LNCaP clone FGC (cell line): Measurements from ENCODE around the gene GFRA1.

ENCODE experiments used
- DNase-seq: peaks from one replicate; pipeline ENCODE4 v3.0.0-alpha.2; 2011; ENCODE audit warnings: low read depth
- H3K4me3 ChIP-seq: 2 replicates; pipeline ENCODE4 v1.5.1; 2011; ENCODE audit warnings: mild to moderate bottlenecking, low read depth, low read length, control low read depth
- CTCF ChIP-seq: IDR thresholded peaks from 2 replicates; pipeline ENCODE4 v1.5.1; 2012; ENCODE audit warnings: mild to moderate bottlenecking; ENCODE audit not compliant: control insufficient read depth, insufficient read depth; ENCODE audit errors: extremely low read depth

GFRA1 gene

GRCh38 chr10:116112232-116113231 is 160.5 kb downstream of the GFRA1 start:
- H3K4me3 ChIP-seq = no peak overlapping the region
- no peak for DNase-seq
- TF ChIP-seq CTCF = no peak

DNA sequence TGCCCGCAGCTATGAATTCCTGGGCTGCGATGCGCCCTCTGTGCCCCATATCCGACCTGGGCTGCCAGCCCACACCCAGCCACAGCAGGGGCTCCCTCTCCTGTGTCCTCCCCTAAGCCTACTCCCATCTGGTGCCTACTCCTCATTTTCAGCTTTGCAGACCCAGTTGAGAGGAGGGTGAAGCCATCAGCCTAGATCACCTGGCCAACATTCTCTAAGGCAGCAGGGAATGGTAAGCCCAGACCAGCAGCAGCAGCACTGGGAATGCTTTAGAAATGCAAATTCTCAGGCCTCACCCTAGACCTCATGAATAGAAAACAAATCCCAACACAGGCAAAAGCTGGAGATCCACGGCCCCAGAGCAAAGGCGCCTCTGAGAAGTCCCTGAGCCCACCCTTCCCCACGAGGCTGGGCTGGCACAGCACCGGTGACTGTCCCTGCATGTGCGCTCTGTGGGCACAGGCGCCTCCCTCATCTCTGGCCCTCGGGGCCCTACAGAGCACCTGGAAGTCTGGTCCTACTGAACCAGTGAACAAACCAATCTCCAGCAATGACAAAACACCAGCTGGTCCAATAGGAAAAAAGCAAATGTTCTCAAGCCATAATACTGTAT is 161.4 kb downstream of the GFRA1 start:
- no peak overlapping the region for H3K4me3 ChIP-seq
- DNase-seq = no peak
- no peak for TF ChIP-seq CTCF

DNA sequence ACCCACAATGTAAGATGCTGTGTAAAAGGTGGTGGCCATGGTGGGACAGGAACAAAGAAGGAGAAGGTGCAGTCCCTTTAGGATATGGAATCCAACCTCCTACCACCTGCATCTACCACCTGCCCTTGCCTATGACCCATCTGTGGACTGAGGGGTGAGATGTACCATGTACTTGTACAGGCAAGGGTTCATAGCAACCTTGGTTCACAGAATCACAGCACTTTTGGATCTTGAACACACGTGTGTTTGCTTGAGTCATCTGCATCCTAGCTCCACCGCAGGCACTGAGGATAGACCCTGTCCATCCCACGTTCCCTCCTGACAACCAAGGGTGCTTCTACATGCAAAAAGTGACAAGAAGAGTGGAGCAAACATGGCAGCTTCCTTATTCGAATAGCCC is 162.3 kb downstream of the GFRA1 start:
- TF ChIP-seq CTCF = no peak
- no peak overlapping the region for H3K4me3 ChIP-seq
- DNase-seq = no peak

- H3K4me3 ChIP-seq = no peak overlapping the region
- TF ChIP-seq CTCF = no peak
- no peak for DNase-seq
Measured at GRCh38 chr10:116109881-116110280, 163.1 kb downstream of the GFRA1 start.

GRCh38 chr10:116109481-116109880 is 163.5 kb downstream of the GFRA1 start:
- DNase-seq = no peak
- no peak for TF ChIP-seq CTCF
- no peak overlapping the region for H3K4me3 ChIP-seq

DNA sequence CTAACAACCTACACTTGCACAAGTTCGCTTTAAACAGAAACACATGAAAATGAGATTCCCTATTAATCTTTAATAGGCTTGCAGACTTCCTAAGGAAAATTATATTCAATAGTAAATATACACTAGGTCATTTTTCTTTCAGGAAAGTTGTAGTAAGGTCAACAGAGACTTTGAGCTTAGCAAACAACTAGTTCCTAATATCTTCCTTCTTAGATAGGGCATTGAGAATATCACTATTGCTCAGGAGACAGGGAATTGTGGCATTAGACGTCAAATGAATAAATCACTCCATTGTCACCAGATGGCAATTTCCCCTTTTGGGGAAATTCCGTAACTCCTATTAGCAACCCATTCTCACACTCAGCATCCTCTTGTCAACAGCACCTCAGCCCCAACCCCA is 164.9 kb downstream of the GFRA1 start:
- no peak for DNase-seq
- H3K4me3 ChIP-seq = no peak overlapping the region
- TF ChIP-seq CTCF = no peak
